Adipocyte (in vitro differentiated cells): ENCODE measurements around the gene STARD13.

Experiments
- DNase-seq: peaks from one replicate; pipeline ENCODE4 v3.0.0-alpha.2; 2015; ENCODE audit warnings: low read depth
- H3K27me3 ChIP-seq: replicated peaks from 2 replicates; pipeline ENCODE4 v1.7.0; 2013; ENCODE audit warnings: mild to moderate bottlenecking, low read length, moderate library complexity; ENCODE audit not compliant: control insufficient read depth, insufficient read depth
- H3K36me3 ChIP-seq: 2 replicates; pipeline ENCODE4 v1.7.0; 2013; ENCODE audit warnings: low read length, mild to moderate bottlenecking, moderate library complexity; ENCODE audit not compliant: control insufficient read depth, insufficient read depth, severe bottlenecking
- H3K4me1 ChIP-seq: 2 replicates; pipeline ENCODE4 v1.7.0; 2013; ENCODE audit warnings: mild to moderate bottlenecking, low read length, moderate library complexity; ENCODE audit not compliant: control insufficient read depth, insufficient read depth
- H3K4me3 ChIP-seq: 2 replicates; pipeline ENCODE4 v1.7.0; 2013; ENCODE audit warnings: mild to moderate bottlenecking, low read length, moderate library complexity
- H3K9ac ChIP-seq: 2 replicates; pipeline ENCODE4 v1.7.0; 2013; ENCODE audit warnings: mild to moderate bottlenecking, low read length, moderate library complexity
- H3K9me3 ChIP-seq: 2 replicates; pipeline ENCODE4 v1.7.0; 2013; ENCODE audit warnings: mild to moderate bottlenecking, low read length, moderate library complexity; ENCODE audit not compliant: control insufficient read depth

STARD13 gene

DNA sequence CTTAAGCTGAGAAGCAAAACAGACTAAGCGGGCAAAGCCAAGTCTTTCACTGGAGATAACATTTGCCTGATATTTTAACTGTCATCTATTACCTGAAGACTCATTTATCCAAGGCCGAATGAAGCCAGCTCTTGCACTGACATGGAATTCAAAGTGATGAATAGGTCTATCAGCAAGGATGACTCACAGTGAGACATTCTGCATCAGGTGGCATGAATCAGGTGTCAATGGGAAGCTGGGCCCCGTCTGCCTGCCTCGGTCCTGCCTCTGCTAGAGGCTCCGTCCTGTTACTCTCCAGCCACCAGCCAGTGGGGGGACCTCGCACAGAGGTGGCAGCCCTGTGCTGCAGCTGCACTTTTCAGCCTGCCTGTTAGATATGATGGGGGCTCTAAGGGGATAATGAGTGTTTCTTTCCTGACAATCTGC lies 23.5 kb downstream of the STARD13 start:
- Histone ChIP-seq H3K9ac (no peak overlapping the region), H3K9me3 (no peaks in the 10 kb centered on the region), H3K27me3 (no peaks in the 10 kb centered on the region), H3K4me1 (peaks cover 59% of the 10 kb centered on the region), H3K36me3 (peaks cover 3% of the 10 kb centered on the region), H3K4me3 (no peak overlapping the region)
- DNase-seq = no peak

DNA sequence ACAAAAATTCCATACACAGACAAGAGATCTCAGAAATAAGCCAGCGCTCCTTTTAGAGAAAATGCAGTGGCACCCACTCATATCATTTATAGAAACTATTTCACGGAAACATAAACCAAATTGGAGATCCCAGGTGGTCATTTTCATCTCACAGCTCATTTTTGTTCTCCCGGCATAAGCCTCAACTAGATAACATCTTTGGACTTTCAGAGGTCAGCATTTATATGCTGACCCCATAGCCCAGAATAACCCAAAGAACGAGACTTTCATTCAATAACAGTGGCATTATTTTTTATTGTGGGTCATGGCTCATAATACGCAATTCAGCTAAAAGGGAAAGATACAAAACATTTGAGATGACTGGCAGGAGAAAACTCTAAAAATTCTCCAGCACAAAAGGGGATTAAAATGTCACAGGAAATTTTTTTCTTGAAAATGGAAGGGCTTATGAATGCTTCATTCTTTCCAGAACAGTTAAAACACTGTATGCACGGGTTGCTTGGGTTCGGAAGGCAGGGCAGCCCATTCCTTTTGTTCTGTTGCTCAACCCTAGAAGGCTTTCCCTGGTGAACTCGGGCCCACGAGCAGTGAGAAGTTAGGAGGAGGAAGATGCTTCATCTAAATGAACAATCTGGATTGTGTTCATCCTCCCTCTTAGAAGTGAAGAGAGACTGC lies 24.0 kb downstream of the STARD13 start:
- Histone ChIP-seq H3K36me3 (no peaks in the 10 kb centered on the region), H3K4me1 (peaks cover 59% of the 10 kb centered on the region), H3K9me3 (no peaks in the 10 kb centered on the region), H3K4me3 (no peak overlapping the region), H3K9ac (no peak overlapping the region), H3K27me3 (no peaks in the 10 kb centered on the region)
- no peak for DNase-seq

DNA sequence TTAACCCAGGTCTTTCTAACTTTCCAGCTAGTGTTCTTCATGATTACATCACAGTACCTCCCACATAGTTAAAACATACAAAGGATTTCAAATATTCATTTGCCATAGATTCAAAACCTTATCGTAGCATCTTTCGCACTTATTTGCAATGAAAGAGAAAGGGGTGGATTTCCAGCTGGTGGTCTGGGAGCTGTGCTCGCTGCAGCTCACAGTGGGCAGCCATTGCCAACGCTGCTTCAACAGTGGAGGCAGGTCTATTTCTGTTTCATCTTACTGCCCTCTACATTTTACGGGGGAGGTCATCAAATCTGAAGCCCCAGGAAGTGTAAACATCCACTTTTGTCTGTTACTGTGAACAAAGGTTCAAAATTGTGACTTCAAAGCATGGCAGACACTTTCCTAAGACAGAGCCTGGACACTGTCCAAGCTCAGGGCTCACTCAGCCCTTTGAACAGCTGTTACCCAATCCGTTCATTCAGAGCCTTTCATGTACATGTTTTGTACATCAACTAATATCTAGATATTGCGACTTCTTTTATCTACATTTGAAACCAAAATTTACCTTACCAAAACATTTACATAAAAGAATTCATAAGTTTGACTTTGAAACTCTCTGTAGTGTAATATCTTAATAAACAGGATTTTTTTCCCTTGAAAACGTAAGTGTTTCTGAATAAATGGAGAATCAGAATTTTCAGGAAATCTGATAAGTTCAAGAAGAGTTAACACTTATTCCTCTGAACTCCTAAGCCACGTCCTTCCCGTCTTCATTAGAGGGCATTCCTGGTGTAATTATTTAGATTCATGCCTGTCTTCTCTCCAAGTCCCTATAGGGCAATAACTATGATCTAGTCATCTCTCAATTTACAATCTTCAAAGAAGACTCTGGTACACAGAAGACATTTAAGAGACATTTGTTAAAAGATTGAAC lies 25.1 kb downstream of the STARD13 start:
- Histone ChIP-seq H3K36me3 (no peaks in the 10 kb centered on the region), H3K4me1 (peaks cover 59% of the 10 kb centered on the region), H3K27me3 (no peaks in the 10 kb centered on the region), H3K4me3 (no peak overlapping the region), H3K9ac (no peak overlapping the region), H3K9me3 (no peaks in the 10 kb centered on the region)
- DNase-seq = no peak

DNA sequence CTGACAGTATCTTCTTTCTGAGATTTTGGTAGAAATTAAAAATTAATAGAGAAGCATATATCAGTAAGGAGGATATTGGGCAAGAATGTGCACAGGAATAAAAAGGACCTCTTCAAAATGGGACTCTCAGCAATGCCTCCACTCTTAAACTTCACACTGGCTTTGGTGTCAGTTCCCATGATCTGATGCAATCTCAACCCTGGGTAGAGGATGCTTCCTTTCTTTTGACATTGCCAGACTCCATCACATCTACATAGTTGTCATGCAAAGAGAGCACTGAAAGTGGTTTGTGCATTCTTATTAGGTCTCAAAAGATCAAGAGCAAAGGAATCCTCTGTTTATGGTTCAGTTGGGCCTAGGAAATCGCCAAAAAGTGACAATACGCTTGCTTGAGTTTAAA lies 26.3 kb downstream of the STARD13 start:
- DNase-seq = no peak
- H3K36me3 ChIP-seq = no peaks in the 10 kb centered on the region
- H3K9ac ChIP-seq = peak overlapping the region; percentile 53
- no peak overlapping the region for H3K4me3 ChIP-seq
- H3K9me3 ChIP-seq = no peaks in the 10 kb centered on the region
- peaks cover 50% of the 10 kb centered on the region for H3K4me1 ChIP-seq
- H3K27me3 ChIP-seq = no peaks in the 10 kb centered on the region

DNA sequence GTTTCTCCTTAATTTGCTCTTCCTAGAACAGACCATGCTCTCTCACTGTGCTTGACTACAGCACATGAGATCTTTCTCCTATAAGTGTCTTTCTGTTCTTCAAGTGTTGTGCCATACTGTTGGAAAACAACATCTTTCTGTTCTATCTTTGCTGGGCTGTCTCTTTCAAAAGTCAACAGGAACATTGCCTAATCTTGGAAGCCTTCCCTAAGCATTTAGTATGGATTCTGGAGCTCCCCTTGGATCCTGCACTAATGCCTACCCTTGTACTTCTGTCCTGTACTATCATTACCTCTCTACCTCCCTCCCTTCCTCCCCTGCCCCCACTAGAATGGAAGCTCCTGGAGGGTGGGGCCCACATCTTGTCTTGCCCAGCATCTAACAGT lies 26.8 kb downstream of the STARD13 start:
- Histone ChIP-seq H3K4me1 (peaks cover 45% of the 10 kb centered on the region), H3K36me3 (no peaks in the 10 kb centered on the region), H3K9me3 (no peaks in the 10 kb centered on the region), H3K27me3 (no peaks in the 10 kb centered on the region), H3K4me3 (peak overlapping the region; percentile 20), H3K9ac (peak overlapping the region; percentile 53)
- DNase-seq = peak; percentile 82

DNA sequence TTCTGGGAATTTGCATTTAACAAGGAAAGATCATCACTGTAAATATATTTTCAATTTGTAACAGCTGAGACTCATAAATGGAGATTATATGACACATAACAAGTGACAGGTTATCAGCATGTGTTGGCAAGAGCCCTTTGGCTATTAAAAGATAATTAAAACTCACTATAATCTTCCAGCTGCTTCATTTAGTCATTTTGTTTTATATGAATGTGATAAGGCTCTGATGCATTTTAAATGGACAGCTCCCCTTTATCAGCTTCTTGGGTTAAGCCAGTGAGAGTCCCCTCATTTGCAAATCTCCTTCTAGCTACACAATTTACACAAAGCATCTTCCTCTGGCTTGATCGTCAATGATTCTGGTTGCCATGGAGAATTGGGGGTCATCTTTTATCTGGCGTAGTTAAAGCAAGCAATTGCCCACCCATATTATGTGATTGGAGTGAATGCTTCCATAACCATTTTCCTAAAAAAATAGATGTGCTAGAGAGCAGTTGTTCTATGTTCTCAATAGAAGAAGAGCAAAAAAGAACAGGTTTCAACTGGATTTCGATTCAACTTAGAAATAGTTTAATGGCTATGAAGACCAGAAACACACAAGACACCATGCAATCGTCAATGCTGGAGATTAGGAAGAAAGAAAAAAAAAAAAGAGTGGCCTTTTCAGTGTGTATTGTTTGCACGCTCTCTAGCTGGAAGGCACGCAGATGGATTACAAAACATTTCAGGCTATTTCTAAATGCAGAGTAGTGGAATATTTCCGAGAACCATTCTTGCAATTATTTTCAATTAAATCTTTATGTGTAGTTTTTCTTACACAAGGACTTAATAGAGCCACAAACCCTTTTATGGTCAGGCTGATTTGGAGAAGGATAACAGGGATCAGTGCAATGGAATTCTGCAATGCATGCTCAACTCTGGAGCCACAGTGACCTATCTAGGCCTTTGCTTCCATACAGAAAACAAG lies 27.4 kb downstream of the STARD13 start:
- Histone ChIP-seq H3K36me3 (no peaks in the 10 kb centered on the region), H3K27me3 (no peaks in the 10 kb centered on the region), H3K9me3 (no peaks in the 10 kb centered on the region), H3K9ac (peak overlapping the region; percentile 53), H3K4me1 (peaks cover 40% of the 10 kb centered on the region), H3K4me3 (peak overlapping the region; percentile 20)
- peak; percentile 89 for DNase-seq

DNA sequence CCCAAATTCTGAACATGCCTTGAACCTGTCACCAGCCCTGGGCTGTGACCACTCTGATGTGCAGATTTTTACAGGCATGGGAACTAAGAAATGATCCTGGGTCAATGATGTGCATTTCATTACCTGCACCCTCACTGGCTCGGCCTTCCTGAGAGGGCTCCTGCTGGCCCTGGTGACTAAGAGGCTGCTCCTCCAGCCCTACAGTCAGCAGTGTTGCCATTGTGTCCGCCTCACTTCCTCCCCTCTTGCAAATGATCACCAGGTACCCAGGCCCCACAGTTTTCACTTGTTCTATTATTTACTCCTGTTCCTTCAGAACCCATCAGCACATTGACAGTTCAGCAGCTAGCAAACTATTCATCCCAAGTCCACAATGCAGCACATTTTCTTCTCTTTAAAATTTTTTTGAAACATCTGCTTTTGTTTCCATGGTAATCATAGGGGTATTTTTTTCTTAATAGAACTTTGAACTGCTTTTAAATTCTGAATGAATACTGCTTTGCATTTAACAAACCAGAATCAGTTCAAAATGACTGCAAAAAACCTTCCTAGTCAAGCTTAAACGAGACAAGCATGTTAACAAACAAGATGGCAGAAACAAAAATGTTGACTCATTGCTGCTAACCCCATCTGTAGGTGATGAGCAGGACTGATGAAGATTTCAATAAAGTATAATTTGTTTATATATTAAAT lies 29.3 kb downstream of the STARD13 start:
- Histone ChIP-seq H3K9me3 (no peaks in the 10 kb centered on the region), H3K4me1 (peaks cover 43% of the 10 kb centered on the region), H3K9ac (no peak overlapping the region), H3K27me3 (no peaks in the 10 kb centered on the region), H3K36me3 (no peaks in the 10 kb centered on the region), H3K4me3 (no peak overlapping the region)
- no peak for DNase-seq

DNA sequence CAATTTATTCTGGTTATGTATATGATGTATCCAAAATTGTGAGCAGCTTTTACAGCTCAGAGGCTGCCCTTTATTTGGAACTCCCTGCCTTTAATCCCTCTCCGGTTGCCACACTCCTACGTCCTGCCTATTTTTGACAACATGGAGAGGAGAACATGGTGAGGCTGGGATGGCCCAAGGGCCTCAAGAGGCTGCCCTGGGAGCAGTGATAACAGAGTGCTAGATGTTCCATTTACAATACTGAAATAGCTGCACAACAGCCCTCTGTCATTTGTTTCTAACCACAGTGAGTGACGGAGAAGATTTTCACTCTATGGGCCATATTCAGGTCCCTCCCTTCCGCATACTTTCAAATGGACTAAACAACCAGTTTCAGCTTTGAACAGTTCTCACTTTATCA lies 33.4 kb downstream of the STARD13 start:
- Histone ChIP-seq H3K4me1 (peaks cover 20% of the 10 kb centered on the region), H3K27me3 (no peaks in the 10 kb centered on the region), H3K4me3 (no peak overlapping the region), H3K9me3 (no peaks in the 10 kb centered on the region), H3K36me3 (no peaks in the 10 kb centered on the region), H3K9ac (no peak overlapping the region)
- DNase-seq = no peak

DNA sequence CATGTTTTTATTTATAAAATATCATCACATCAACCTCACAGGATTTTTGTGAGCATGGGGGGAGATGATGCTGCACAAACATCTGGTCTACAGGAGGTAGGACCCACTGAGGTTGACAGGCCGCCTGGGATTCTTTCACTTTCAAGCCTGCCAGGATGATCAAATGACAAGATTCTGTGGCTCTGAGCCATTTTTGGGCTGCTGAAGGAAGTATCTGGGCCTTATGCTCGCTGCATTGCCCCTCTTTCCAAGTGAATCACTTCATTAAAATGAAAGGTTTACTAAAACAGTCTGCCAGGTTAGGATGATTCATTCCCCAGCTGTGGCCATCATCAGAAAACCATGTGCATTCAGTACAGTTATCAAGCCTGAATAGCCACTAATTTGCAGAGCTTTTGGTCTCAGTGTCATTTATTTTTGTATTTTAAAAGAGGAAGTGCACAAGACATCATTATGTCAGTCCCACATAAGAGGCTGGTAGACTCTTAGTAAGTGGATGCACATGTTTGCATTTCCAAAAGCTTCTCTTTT lies 34.4 kb downstream of the STARD13 start:
- H3K9ac ChIP-seq = no peak overlapping the region
- H3K4me3 ChIP-seq = no peak overlapping the region
- H3K9me3 ChIP-seq = no peaks in the 10 kb centered on the region
- peak; percentile 80 for DNase-seq
- peaks cover 20% of the 10 kb centered on the region for H3K4me1 ChIP-seq
- H3K36me3 ChIP-seq = no peaks in the 10 kb centered on the region
- H3K27me3 ChIP-seq = no peaks in the 10 kb centered on the region

DNA sequence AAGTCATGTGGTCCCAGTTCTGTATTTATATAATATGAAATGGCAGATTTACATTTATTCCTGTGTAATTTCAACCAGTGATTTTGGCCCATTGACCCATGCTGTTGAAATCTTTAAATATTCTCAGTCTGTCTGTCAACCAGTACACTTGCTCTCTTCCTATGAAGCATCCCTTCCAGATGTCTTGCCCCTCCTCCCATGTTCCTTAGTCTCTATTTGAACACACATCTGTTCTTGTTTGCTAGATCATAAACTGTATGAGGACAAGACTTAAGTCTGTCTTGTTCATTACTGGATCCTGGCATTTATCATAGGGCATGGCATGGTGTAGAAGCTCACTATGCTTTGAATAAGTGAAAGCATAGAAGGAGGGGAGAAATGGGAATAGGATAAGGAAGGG lies 34.9 kb downstream of the STARD13 start:
- Histone ChIP-seq H3K9me3 (no peaks in the 10 kb centered on the region), H3K4me3 (no peak overlapping the region), H3K4me1 (peaks cover 20% of the 10 kb centered on the region), H3K27me3 (no peaks in the 10 kb centered on the region), H3K36me3 (no peaks in the 10 kb centered on the region), H3K9ac (no peak overlapping the region)
- DNase-seq = no peak
